Measurements from ENCODE around the gene ATP5MG.

The ATP5MG gene

DNA sequence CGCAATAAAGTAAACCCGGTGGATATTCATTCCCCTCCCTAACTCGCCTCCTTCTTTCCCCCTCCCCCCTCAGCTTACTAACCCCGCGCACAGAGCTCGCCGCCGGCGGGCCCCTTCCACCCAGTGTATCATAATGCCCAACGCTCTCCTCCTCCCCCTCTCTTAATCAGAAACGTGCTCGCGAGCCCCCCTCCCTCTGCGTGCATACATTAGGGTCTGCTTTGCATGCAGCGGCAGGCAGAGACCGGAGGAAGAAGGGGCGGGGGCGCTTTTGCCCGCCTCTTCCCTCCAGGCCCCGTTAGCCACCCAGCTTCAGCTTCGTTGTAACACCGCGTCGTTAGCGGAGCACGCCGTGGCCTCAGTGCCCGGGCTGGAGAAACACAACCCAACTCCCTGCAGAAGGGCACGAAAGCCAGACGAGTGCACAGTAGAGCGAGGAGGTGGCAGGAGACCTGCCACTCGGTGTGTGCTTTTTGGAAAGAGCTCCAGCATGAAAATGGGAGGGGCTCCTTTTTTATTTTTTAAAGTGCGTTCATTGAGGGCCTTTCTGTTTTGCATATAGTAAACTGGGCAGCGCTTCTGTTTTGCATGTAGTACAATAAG lies 34.0 kb downstream of the ATP5MG start:
- Histone ChIP-seq H3K36me3 (ENCODE audit: control insufficient read depth in 2 of 2, insufficient read depth in 1 of 2, low read length in 2 of 2) (peaks cover 0 to 13% of the 10 kb centered on the region in 2 experiments; a peak in 1 of 3 replicates), H3K27ac (ENCODE audit: extremely low read depth, low read depth, low read length) (peak overlapping the region; percentile 76), H3K9me3 (ENCODE audit: control insufficient read depth, insufficient read depth, low read depth, low read length) (no peaks in the 10 kb centered on the region), H3K4me3 (ENCODE audit: low read depth, low read length) (peak overlapping the region; percentile 41), H3K4me1 (ENCODE audit: control insufficient read depth, insufficient read depth, low read length) (peaks cover 4% of the 10 kb centered on the region; the same call in 1 of the 2 replicates)
- POLR2A ChIA-PET: interaction anchor here (0.8 to 3.4 kb wide), 11 partner anchors 9 to 45 kb away, joined by 3 to 14 read pairs (median 6); no protein-coding TSS in a partner anchor
- CTCF ChIA-PET: interaction anchor here (0.6 to 1.1 kb wide), 3 partner anchors 33 to 1383 kb away, joined by 3 to 4 read pairs (median 3); no protein-coding TSS in a partner anchor
- TF ChIP-seq ZNF792 (tag by site-specific recombination; IDR thresholded peaks at IDR 0.05) (no peak), ZNF19 (tag by site-specific recombination; IDR thresholded peaks at IDR 0.05; ENCODE audit: low read depth) (no peak), ZNF558 (tag by site-specific recombination; IDR thresholded peaks at IDR 0.05) (no peak), RBAK (tag by site-specific recombination; IDR thresholded peaks at IDR 0.05) (no peak), ZSCAN23 (tag by site-specific recombination; IDR thresholded peaks at IDR 0.05) (no peak), KLF16 (tag by site-specific recombination; IDR thresholded peaks at IDR 0.05) (no peak), EGR2 (tag by site-specific recombination; IDR thresholded peaks at IDR 0.05; ENCODE audit: low read depth) (peak; percentile 69), ZNF560 (tag by site-specific recombination; IDR thresholded peaks at IDR 0.05; ENCODE audit: borderline replicate concordance) (no peak), GLIS2 (tag by site-specific recombination; IDR thresholded peaks at IDR 0.05) (peak; percentile 14; the same call in 1 of the 2 replicates), ZBTB48 (tag by site-specific recombination; IDR thresholded peaks at IDR 0.05) (peak; percentile 69; the same call in 1 of the 2 replicates), SP2 (tag by site-specific recombination; IDR thresholded peaks at IDR 0.05) (peak; percentile 69), GFI1B (tag by site-specific recombination; IDR thresholded peaks at IDR 0.05) (no peak), ZNF621 (tag by site-specific recombination; IDR thresholded peaks at IDR 0.05) (no peak), ZBTB1 (tag by site-specific recombination; IDR thresholded peaks at IDR 0.05) (no peak), ZEB2 (tag by site-specific recombination; IDR thresholded peaks at IDR 0.05) (peak; percentile 51), ZNF132 (tag by site-specific recombination; IDR thresholded peaks at IDR 0.05; ENCODE audit: borderline replicate concordance) (no peak)
- TF ChIP-seq, protein P1, sequence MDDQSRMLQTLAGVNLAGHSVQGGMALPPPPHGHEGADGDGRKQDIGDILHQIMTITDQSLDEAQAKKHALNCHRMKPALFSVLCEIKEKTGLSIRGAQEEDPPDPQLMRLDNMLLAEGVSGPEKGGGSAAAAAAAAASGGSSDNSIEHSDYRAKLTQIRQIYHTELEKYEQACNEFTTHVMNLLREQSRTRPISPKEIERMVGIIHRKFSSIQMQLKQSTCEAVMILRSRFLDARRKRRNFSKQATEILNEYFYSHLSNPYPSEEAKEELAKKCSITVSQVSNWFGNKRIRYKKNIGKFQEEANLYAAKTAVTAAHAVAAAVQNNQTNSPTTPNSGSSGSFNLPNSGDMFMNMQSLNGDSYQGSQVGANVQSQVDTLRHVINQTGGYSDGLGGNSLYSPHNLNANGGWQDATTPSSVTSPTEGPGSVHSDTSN (CRISPR knock-in tag; IDR thresholded peaks at IDR 0.05): no peak
- TF ChIP-seq, protein P2, sequence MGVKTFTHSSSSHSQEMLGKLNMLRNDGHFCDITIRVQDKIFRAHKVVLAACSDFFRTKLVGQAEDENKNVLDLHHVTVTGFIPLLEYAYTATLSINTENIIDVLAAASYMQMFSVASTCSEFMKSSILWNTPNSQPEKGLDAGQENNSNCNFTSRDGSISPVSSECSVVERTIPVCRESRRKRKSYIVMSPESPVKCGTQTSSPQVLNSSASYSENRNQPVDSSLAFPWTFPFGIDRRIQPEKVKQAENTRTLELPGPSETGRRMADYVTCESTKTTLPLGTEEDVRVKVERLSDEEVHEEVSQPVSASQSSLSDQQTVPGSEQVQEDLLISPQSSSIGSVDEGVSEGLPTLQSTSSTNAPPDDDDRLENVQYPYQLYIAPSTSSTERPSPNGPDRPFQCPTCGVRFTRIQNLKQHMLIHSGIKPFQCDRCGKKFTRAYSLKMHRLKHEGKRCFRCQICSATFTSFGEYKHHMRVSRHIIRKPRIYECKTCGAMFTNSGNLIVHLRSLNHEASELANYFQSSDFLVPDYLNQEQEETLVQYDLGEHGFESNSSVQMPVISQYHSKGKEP (tag by site-specific recombination; IDR thresholded peaks at IDR 0.05): peak; percentile 85
- TF ChIP-seq, protein P3, sequence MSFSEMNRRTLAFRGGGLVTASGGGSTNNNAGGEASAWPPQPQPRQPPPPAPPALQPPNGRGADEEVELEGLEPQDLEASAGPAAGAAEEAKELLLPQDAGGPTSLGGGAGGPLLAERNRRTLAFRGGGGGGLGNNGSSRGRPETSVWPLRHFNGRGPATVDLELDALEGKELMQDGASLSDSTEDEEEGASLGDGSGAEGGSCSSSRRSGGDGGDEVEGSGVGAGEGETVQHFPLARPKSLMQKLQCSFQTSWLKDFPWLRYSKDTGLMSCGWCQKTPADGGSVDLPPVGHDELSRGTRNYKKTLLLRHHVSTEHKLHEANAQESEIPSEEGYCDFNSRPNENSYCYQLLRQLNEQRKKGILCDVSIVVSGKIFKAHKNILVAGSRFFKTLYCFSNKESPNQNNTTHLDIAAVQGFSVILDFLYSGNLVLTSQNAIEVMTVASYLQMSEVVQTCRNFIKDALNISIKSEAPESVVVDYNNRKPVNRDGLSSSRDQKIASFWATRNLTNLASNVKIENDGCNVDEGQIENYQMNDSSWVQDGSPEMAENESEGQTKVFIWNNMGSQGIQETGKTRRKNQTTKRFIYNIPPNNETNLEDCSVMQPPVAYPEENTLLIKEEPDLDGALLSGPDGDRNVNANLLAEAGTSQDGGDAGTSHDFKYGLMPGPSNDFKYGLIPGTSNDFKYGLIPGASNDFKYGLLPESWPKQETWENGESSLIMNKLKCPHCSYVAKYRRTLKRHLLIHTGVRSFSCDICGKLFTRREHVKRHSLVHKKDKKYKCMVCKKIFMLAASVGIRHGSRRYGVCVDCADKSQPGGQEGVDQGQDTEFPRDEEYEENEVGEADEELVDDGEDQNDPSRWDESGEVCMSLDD (tag by site-specific recombination; IDR thresholded peaks at IDR 0.05): peak; percentile 44; the same call in 1 of the 2 replicates
- TF ChIP-seq, protein P4, sequence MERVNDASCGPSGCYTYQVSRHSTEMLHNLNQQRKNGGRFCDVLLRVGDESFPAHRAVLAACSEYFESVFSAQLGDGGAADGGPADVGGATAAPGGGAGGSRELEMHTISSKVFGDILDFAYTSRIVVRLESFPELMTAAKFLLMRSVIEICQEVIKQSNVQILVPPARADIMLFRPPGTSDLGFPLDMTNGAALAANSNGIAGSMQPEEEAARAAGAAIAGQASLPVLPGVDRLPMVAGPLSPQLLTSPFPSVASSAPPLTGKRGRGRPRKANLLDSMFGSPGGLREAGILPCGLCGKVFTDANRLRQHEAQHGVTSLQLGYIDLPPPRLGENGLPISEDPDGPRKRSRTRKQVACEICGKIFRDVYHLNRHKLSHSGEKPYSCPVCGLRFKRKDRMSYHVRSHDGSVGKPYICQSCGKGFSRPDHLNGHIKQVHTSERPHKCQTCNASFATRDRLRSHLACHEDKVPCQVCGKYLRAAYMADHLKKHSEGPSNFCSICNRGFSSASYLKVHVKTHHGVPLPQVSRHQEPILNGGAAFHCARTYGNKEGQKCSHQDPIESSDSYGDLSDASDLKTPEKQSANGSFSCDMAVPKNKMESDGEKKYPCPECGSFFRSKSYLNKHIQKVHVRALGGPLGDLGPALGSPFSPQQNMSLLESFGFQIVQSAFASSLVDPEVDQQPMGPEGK (tag by site-specific recombination; IDR thresholded peaks at IDR 0.05): peak; percentile 87
- TF ChIP-seq, protein P5, sequence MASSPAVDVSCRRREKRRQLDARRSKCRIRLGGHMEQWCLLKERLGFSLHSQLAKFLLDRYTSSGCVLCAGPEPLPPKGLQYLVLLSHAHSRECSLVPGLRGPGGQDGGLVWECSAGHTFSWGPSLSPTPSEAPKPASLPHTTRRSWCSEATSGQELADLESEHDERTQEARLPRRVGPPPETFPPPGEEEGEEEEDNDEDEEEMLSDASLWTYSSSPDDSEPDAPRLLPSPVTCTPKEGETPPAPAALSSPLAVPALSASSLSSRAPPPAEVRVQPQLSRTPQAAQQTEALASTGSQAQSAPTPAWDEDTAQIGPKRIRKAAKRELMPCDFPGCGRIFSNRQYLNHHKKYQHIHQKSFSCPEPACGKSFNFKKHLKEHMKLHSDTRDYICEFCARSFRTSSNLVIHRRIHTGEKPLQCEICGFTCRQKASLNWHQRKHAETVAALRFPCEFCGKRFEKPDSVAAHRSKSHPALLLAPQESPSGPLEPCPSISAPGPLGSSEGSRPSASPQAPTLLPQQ (tag by site-specific recombination; IDR thresholded peaks at IDR 0.05): 0 out of 2 replicates have a peak, but pooled peaks have one; percentile 13
- TF ChIP-seq, protein P6, sequence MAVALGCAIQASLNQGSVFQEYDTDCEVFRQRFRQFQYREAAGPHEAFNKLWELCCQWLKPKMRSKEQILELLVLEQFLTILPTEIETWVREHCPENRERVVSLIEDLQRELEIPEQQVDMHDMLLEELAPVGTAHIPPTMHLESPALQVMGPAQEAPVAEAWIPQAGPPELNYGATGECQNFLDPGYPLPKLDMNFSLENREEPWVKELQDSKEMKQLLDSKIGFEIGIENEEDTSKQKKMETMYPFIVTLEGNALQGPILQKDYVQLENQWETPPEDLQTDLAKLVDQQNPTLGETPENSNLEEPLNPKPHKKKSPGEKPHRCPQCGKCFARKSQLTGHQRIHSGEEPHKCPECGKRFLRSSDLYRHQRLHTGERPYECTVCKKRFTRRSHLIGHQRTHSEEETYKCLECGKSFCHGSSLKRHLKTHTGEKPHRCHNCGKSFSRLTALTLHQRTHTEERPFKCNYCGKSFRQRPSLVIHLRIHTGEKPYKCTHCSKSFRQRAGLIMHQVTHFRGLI (tag by site-specific recombination; IDR thresholded peaks at IDR 0.05): 0 out of 2 replicates have a peak, but pooled peaks have one; percentile 26
- TF ChIP-seq, protein P7, sequence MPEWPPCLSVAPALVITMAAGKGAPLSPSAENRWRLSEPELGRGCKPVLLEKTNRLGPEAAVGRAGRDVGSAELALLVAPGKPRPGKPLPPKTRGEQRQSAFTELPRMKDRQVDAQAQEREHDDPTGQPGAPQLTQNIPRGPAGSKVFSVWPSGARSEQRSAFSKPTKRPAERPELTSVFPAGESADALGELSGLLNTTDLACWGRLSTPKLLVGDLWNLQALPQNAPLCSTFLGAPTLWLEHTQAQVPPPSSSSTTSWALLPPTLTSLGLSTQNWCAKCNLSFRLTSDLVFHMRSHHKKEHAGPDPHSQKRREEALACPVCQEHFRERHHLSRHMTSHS (tag by site-specific recombination; IDR thresholded peaks at IDR 0.05): no peak
